B cell (primary cell): Measurements from ENCODE around the gene MACROH2A1. TPM values are rescaled to one million over a fixed set of nuclear protein-coding genes. Genes with fewer than 3 reads are reported as not detected.

Source experiments
- ATAC-seq: fragments of 200-7000 bp; cut with Tn5 transposase; one replicate; pipeline ENCODE4 v1.10.0; 2021; ENCODE audit warnings: low read depth, mild to moderate bottlenecking, moderate number of reproducible peaks, moderate library complexity
- CTCF ChIA-PET: fragments of 350-600 bp; sonication (Branson Sonifier 250); formaldehyde crosslinking; loops from one replicate; lab custom pipeline; 2021; ENCODE audit warnings: antibody characterized with exemption, inconsistent platforms; lab: Charles Lee
- POLR2A ChIA-PET: fragments of 350-600 bp; sonication (Branson Sonifier 250); formaldehyde crosslinking; loops from one replicate; lab custom pipeline; 2021; ENCODE audit warnings: antibody characterized with exemption; lab: Charles Lee
- DNase-seq: peaks from one replicate; pipeline ENCODE4 v3.0.0; 2013
- H2AFZ ChIP-seq: 2 replicates; pipeline ENCODE4 v1.6.1; 2012; ENCODE audit warnings: mild to moderate bottlenecking, low read depth, low read length; ENCODE audit not compliant: insufficient read depth, poor library complexity, severe bottlenecking
- H3K27ac ChIP-seq, 2 donors: 1 replicate in 1 of 2; 2 replicates in 1 of 2; pipeline ENCODE4 v1.5.1; 2012 to 2013; ENCODE audit warnings: low read length in 2 of 2, mild to moderate bottlenecking in 2 of 2, moderate library complexity in 1 of 2
- H3K27me3 ChIP-seq, 4 experiments: fragments of 200-600 bp in 1 of 4; sonication (generic) in 1 of 4; replicated peaks in 1 of 4; 1 replicate in 2 of 4; 2 replicates in 2 of 4; pipeline versions ENCODE4 v1.6.1 to v1.7.0; 2013 to 2016; ENCODE audit warnings: low read length in 3 of 4, mild to moderate bottlenecking in 2 of 4, mixed read lengths in 1 of 4, moderate library complexity in 1 of 4; ENCODE audit not compliant: insufficient read depth in 4 of 4, control insufficient read depth in 3 of 4; ENCODE audit errors: control extremely low read depth in 1 of 4
- H3K36me3 ChIP-seq, 2 experiments: replicated peaks in 1 of 2; 1 replicate in 1 of 2; 2 replicates in 1 of 2; pipeline versions ENCODE4 v1.6.1 to v1.7.1; 2013; ENCODE audit warnings: low read length in 1 of 2; ENCODE audit not compliant: insufficient read depth in 2 of 2, control insufficient read depth in 1 of 2; ENCODE audit errors: control extremely low read depth in 1 of 2, extremely low read depth in 1 of 2
- H3K4me1 ChIP-seq, 2 donors: fragments of 200-600 bp in 1 of 2; sonication (generic) in 1 of 2; 1 replicate in 1 of 2; 2 replicates in 1 of 2; pipeline versions ENCODE4 v1.5.1 to v1.6.1; 2013 to 2017; ENCODE audit warnings: low read length in 2 of 2; ENCODE audit not compliant: control insufficient read depth in 2 of 2, insufficient read depth in 2 of 2
- H3K4me2 ChIP-seq: replicated peaks from 2 replicates; pipeline ENCODE3; 2012; ENCODE audit warnings: mild to moderate bottlenecking, low read depth, low read length; ENCODE audit not compliant: poor library complexity, severe bottlenecking
- H3K4me3 ChIP-seq, 5 experiments: fragments of 200-600 bp in 1 of 5; sonication (generic) in 1 of 5; 1 replicate in 3 of 5; 2 replicates in 2 of 5; pipeline versions ENCODE4 v1.5.1 to v1.7.0; 2011 to 2016; ENCODE audit warnings: low read length in 4 of 5, mild to moderate bottlenecking in 4 of 5, low read depth in 2 of 5, control low read depth in 1 of 5, moderate library complexity in 1 of 5; ENCODE audit not compliant: insufficient read depth in 1 of 5; ENCODE audit errors: control extremely low read depth in 1 of 5, extremely low read depth in 1 of 5
- H3K79me2 ChIP-seq: fragments of 200-600 bp; sonication (generic); one replicate; pipeline ENCODE4 v1.6.0; 2016; ENCODE audit warnings: low read length; ENCODE audit not compliant: control insufficient read depth, insufficient read depth
- H3K9ac ChIP-seq: fragments of 200-600 bp; sonication (generic); 2 replicates; pipeline ENCODE4 v1.6.1; 2017; ENCODE audit warnings: mild to moderate bottlenecking, low read length, moderate library complexity
- H3K9me3 ChIP-seq, 3 donors: one replicate each; pipeline versions ENCODE4 v1.6.1 to v1.7.1; 2013; ENCODE audit warnings: low read length in 2 of 3; ENCODE audit not compliant: control insufficient read depth in 2 of 3, insufficient read depth in 1 of 3; ENCODE audit errors: control extremely low read depth in 1 of 3
- H4K20me1 ChIP-seq: 2 replicates; pipeline ENCODE4 v1.6.0; 2012; ENCODE audit warnings: mild to moderate bottlenecking, low read length; ENCODE audit not compliant: insufficient read depth, control insufficient read depth, poor library complexity, severe bottlenecking
- H3K27ac Mint-ChIP-seq: one replicate; pipeline ENCODE4 v1.8.0; 2021; ENCODE audit warnings: mixed read lengths
- H3K27me3 Mint-ChIP-seq: one replicate; pipeline ENCODE4 v1.8.0; 2021; ENCODE audit warnings: mixed read lengths
- H3K4me1 Mint-ChIP-seq: one replicate; pipeline ENCODE4 v1.8.0; 2021; ENCODE audit warnings: mixed read lengths
- H3K4me3 Mint-ChIP-seq: one replicate; pipeline ENCODE4 v1.8.0; 2021; ENCODE audit warnings: mixed read lengths
- H3K9me3 Mint-ChIP-seq: one replicate; pipeline ENCODE4 v1.8.0; 2022; ENCODE audit warnings: mixed read lengths; ENCODE audit not compliant: insufficient read depth
- CTCF ChIP-seq: fragments of 200-600 bp; IDR thresholded peaks from one replicate; pipeline ENCODE4 v1.8.0; 2022; ENCODE audit warnings: antibody characterized with exemption, mild to moderate bottlenecking
- EZH2 ChIP-seq: IDR thresholded peaks from 2 replicates; pipeline ENCODE4 v1.6.1; 2012; ENCODE audit warnings: borderline replicate concordance, low read depth, mild to moderate bottlenecking, moderate library complexity, low read length; ENCODE audit not compliant: insufficient read depth, poor library complexity, severe bottlenecking
- WGBS: methylation state at CpG from one replicate; pipeline ENCODE4 v1.1.5; 2013; ENCODE audit warnings: missing lambda C conversion rate; ENCODE audit not compliant: insufficient coverage; 5-methylcytosine and 5-hydroxymethylcytosine counted together
- intact Hi-C: fragments of 100-400 bp; cut with micrococcal nuclease; formaldehyde crosslinking; loops from one replicate; pipeline ENCODE4 v1.10.0; 2022
- polyA plus RNA-seq: library from polyadenylated mRNA; depleted of rRNA; stranded (reverse); fragments of >200 nt; gene quantifications from 2 replicates; pipeline ENCODE4 v1.2.3, GENCODE V29; 2012
- total RNA-seq, 2 donors: library from RNA; stranded (reverse); fragments of 120-200 nt in 1 of 2; gene quantifications; 1 replicate in 1 of 2; 2 replicates in 1 of 2; pipeline versions ENCODE4 v1.2.3 to v1.2.4, GENCODE V29; 2013 to 2022

The MACROH2A1 gene
- total and polyA plus RNA-seq, 2 donors (not counting 1 experiment from before 2014, with no cell fraction given) = 80.1 to 99.7 TPM

GRCh38 chr5:135434591-135435466 is 35.8 kb upstream of the MACROH2A1 start:
- H3K27me3 Mint-ChIP-seq = peaks cover 8% of the 10 kb centered on the region
- no peaks in the 10 kb centered on the region for H4K20me1 ChIP-seq
- peaks cover 0 to 9% (median 2%) of the 10 kb centered on the region in 4 experiments for H3K27me3 ChIP-seq
- POLR2A ChIA-PET = no interaction called here
- no peak overlapping the region for H3K4me3 Mint-ChIP-seq
- H3K4me3 ChIP-seq = no peak overlapping the region
- DNase-seq = no peak
- no peaks in the 10 kb centered on the region for H3K9me3 ChIP-seq
- no peak overlapping the region for H3K4me2 ChIP-seq
- H3K4me1 Mint-ChIP-seq = peaks cover 20% of the 10 kb centered on the region
- no peak overlapping the region for H3K27ac Mint-ChIP-seq
- CTCF ChIA-PET = interaction anchor here (1.4 kb wide), 1 partner anchor 9 kb away, joined by 4 read pairs; no protein-coding TSS in a partner anchor
- H3K79me2 ChIP-seq = no peaks in the 10 kb centered on the region
- no peaks in the 10 kb centered on the region for H3K36me3 ChIP-seq
- no peak overlapping the region for H3K9ac ChIP-seq
- H3K27ac ChIP-seq = no peak overlapping the region
- TF ChIP-seq EZH2 (no peak), CTCF (no peak)
- intact Hi-C loops = no loop called here
- H2AFZ ChIP-seq = no peak overlapping the region
- no peak for ATAC-seq
- peaks cover 14 to 24% of the 10 kb centered on the region in 2 donors for H3K4me1 ChIP-seq
- WGBS = 78% methylated on average over 22 of the region's 24 CpGs
- no peaks in the 10 kb centered on the region for H3K9me3 Mint-ChIP-seq
